ENCODE measurements around the gene MAGI1. TPM values are rescaled to one million over a fixed set of nuclear protein-coding genes. Genes with fewer than 3 reads are reported as not detected.

Gene MAGI1
- total RNA-seq, 1 donor: 13.0 TPM

GRCh38 chr3:65880350-65880749 is 158.4 kb downstream of the MAGI1 start:
- no peak overlapping the region for H3K4me3 ChIP-seq (ENCODE audit: low read depth, low read length)
- DNase-seq (ENCODE audit: low read depth): no peak
- no peak for TF ChIP-seq CTCF (IDR thresholded peaks at IDR 0.05; ENCODE audit: insufficient read depth, low read length)

GRCh38 chr3:65879372-65879771 is 159.3 kb downstream of the MAGI1 start:
- no peak overlapping the region for H3K4me3 ChIP-seq (ENCODE audit: low read depth, low read length)
- no peak for DNase-seq (ENCODE audit: low read depth)
- no peak for TF ChIP-seq CTCF (IDR thresholded peaks at IDR 0.05; ENCODE audit: insufficient read depth, low read length)

GRCh38 chr3:65878831-65879230 is 159.9 kb downstream of the MAGI1 start:
- TF ChIP-seq CTCF (IDR thresholded peaks at IDR 0.05; ENCODE audit: insufficient read depth, low read length): no peak
- no peak for DNase-seq (ENCODE audit: low read depth)
- no peak overlapping the region for H3K4me3 ChIP-seq (ENCODE audit: low read depth, low read length)

- no peak overlapping the region for H3K4me3 ChIP-seq (ENCODE audit: low read depth, low read length)
- TF ChIP-seq CTCF (IDR thresholded peaks at IDR 0.05; ENCODE audit: insufficient read depth, low read length): no peak
- DNase-seq (ENCODE audit: low read depth): no peak
These were observed 161.6 kb downstream of the MAGI1 start for GRCh38 chr3:65877160-65877559.

- no peak for DNase-seq (ENCODE audit: low read depth)
- TF ChIP-seq CTCF (IDR thresholded peaks at IDR 0.05; ENCODE audit: insufficient read depth, low read length): no peak
- H3K4me3 ChIP-seq (ENCODE audit: low read depth, low read length): no peak overlapping the region
These were observed 162.7 kb downstream of the MAGI1 start for GRCh38 chr3:65876028-65876420.

GRCh38 chr3:65875393-65876027 is 163.2 kb downstream of the MAGI1 start:
- TF ChIP-seq CTCF (IDR thresholded peaks at IDR 0.05; ENCODE audit: insufficient read depth, low read length): no peak
- no peak overlapping the region for H3K4me3 ChIP-seq (ENCODE audit: low read depth, low read length)
- DNase-seq (ENCODE audit: low read depth): no peak

- DNase-seq (ENCODE audit: low read depth): no peak
- no peak for TF ChIP-seq CTCF (IDR thresholded peaks at IDR 0.05; ENCODE audit: insufficient read depth, low read length)
- H3K4me3 ChIP-seq (ENCODE audit: low read depth, low read length): no peak overlapping the region
These were observed 164.8 kb downstream of the MAGI1 start for GRCh38 chr3:65873869-65874268.
